GM08714 (cell line): ENCODE data around the gene PLA2G1B.
"Not testable (repeated sequence)": the region's sequence is repeated elsewhere in the genome, so short reads cannot be mapped to it uniquely, and the experiment has no call there.

Experiments
- H3K4me3 ChIP-seq: fragments of 200-500 bp; sonication (Bioruptor generic); 2 replicates; pipeline ENCODE4 v1.5.1; 2014; ENCODE audit warnings: mild to moderate bottlenecking, low read length, inconsistent platforms
- ZNF274 ChIP-seq: IDR thresholded peaks from 2 replicates; pipeline ENCODE4 v1.6.1; 2012; ENCODE audit warnings: mild to moderate bottlenecking, low read depth, low read length

Gene PLA2G1B

DNA sequence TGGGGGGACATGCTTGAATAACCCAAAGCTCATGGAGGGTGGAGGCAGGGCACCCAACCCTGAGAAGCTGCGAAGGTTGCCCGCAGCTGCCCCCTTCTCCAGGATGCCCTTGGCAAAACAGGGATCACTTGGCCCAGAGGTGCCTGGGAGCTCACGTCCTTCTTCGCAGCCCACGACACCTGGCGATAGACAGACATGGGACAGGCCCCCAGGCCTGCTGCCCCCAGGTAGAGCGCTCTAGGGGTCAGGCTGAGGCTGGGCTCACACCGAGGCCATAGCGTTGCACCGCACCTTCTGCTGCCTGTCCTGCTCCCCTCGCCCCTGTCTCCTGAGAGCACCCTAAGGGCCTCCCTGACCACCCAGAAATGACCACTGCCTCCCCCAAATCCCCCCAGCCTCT, 20.2 kb upstream of the PLA2G1B start:
- no peak overlapping the region for H3K4me3 ChIP-seq
- TF ChIP-seq ZNF274: no peak

DNA sequence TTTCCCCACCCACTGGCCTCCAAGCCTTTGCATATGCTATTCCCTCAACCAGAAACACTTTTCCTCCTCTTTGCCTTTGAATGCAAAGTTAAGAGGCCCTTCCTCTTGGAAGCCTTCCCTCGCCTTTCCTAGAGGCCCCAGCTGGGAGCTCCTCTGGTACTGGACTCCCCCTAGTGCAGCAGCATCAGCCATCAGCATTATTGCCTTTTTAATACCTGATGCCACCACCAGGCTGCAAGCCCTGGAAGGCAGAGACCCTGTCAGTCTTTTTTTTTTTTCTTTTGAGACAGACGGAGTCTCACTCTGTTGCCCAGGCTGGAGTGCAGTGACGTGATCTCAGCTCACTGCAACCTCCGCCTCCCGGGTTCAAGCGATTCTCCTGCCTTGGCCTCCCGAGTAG, 19.1 kb upstream of the PLA2G1B start:
- no peak overlapping the region for H3K4me3 ChIP-seq
- TF ChIP-seq ZNF274: no peak

DNA sequence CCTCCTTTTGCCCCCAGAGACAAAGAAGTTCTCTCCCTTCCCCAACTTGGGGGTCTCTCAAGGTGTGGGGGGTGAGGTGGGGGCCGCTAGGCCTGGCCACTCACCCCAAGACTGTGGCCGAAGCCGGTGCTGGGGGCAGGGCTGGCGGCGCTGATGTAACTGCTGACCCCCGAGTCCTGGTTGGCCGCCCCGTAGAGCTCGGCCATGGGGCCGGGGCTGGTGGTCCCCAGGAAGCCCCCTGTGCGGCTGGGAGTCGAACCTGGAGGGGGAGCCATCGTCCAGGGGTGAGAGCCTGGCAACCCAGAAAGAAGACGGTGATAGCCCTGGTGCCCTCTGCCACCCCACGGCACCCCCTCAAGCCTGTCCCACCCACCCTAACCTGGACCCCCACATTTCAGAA, 18.5 kb upstream of the PLA2G1B start:
- no peak for TF ChIP-seq ZNF274
- H3K4me3 ChIP-seq: no peak overlapping the region

DNA sequence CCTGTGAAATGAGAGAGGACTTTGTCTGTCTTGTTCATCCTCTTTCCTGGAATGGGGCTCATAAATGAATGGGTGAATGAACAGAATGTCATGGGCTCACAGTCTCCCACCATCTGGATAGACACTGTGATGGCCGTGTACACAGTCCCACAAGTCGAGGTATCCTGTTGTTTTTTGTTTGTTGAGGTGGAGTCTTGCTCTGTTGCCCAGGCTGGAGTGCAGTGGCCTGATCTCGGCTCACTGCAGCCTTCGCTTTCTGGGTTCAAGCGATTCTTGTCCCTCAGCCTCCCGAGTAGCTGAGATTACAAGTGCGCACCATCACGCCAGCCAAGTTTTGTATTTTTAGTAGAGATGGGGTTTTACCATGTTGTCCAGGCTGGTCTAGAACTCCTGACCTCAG, 16.1 kb upstream of the PLA2G1B start:
- no peak overlapping the region for H3K4me3 ChIP-seq
- no peak for TF ChIP-seq ZNF274

DNA sequence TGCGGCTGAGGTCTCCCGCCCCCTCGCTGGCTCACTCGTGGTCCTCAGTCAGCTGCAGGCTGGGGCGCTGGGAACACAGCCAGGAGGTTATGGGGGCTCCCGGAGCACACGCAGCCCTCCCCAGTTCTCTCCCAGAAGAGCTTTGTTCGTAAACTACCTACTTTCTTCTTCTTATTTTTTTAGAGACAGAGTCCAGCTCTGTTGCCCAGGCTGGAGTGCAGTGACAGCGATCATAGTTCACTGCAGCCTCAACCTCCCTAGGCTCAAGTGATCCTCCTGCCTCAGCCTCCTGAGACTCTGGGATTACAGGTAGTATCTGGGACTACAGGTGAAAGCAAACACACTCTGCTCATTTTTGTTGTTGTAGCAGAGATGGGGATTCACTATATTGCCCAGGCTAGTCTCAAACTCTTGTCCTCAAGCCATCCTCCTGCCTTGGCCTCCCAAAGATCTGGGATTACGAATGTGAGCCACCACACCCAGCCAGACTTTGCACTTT, 15.5 kb upstream of the PLA2G1B start:
- no peak for TF ChIP-seq ZNF274

DNA sequence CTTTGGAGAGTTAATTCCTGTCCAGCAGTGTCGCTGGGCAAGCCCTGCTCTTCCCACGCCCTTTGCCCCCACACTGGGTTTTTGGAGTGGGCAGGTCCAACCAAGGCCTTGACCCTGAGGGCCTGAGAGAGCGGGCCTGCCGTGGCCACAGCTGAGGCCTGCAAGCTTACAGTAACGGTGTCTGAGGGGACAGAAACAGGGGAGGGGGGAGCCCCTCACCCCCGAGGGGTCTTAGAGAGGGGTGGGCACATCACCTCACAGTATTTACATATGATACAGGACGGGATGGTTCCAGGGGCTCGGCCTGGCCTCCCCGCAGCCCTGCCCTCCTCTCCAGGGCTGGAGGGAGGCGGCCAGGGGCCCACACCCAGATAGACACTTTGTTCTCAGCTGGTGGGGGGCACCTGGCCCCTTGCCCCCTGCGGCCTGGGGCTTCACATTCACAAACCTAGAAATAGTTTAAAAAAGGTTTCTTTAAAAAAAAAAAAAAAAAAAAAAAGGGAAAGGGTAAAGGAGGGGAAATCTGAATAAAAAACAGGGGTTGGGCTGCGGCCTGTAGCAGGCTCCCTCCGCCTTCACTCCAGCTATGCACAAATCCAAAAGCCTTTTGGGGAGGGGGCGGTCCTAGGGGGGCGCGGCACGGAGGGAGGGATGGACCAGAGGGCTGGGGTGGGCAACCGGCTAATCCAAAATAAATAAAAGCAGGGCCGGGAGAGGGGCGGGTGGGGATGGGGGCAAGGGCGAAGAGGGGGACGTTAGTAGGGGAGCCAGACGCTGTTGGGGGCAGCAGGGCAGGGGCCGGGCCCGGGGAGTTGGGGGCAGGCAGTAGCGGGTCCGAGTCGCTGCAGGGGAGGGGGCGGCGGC, 14.8 kb upstream of the PLA2G1B start:
- H3K4me3 ChIP-seq: no peak overlapping the region
- no peak for TF ChIP-seq ZNF274

More for the DNA sequence above, 15.5 kb upstream of the PLA2G1B start:
- no peak overlapping the region for H3K4me3 ChIP-seq

DNA sequence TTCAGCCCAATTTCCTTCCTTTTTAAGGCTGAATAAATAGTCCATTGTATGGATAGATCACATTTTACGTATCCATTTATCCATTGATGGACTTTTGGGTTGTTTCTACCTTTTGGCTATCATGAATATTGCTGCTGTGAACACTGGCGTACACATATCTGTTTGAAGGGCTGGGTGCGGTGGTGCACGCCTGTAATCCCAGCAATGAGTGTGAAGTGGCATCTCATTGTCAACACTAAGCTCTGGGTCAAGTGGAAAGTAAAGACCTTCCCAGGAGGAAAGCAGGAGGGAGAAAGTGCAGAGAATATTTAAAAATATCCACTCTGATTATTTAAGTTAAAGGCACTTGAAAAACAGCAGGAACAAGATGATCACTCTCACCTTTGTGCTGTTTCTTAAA, 11.7 kb upstream of the PLA2G1B start:
- no peak overlapping the region for H3K4me3 ChIP-seq
- no peak for TF ChIP-seq ZNF274

DNA sequence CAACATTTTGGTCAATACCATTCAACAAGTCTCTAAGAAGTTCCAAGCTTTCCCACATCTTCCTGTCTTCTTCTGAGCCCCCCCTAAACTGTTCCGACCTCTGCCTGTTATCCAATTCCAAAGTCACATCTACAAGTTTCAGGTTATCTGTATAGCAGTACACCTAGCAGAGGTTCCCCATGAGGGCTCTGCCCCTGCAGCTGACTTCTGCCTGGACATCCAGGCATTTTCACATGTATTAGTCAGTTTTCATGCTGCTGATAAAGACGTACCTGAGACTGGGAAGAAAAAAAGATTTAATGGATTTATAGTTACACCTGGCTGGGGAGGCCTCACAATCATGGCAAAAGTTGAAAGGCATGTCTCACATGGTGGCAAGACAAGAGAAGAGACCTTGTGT, 10.2 kb upstream of the PLA2G1B start:
- TF ChIP-seq ZNF274: no peak
- H3K4me3 ChIP-seq: no peak overlapping the region

DNA sequence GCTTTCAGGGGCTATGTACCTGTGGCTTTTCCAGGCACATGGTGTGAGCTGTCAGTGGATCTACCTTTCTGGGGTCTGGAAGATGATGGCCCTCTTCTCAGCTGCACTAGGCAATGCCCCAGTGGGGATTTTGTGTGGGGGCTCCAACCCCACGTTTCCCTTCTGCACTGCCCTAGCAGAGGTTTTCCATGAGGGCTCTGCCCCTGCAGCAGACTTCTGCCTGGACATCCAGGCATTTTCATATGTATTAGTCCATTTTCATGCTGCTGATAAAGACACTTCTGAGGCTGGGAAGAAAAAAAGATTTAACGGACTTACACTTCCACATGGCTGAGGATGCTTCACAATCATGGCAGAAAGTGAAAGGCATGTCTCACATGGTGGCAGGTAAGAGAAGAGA, 8.8 kb upstream of the PLA2G1B start:
- not testable (repeated sequence) for H3K4me3 ChIP-seq

DNA sequence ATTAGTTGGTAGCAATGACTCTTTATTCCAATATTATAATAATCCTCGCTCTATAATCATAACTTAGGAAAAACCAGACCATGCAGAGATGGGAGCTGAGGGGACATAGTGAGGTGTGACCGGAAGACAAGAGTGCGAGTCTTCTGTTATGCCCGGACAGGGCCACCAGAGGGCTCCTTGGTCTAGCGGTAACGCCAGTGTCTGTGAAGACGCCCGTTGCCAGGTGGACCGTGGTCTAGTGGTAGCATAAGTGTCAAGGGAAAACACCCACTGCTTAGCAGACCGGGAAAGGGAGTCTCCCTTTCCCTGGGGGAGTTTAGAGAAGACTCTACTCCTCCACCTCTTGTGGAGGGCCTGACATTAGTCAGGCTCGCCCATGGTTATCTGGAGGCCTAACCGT, 7.9 kb upstream of the PLA2G1B start:
- not testable (repeated sequence) for H3K4me3 ChIP-seq

DNA sequence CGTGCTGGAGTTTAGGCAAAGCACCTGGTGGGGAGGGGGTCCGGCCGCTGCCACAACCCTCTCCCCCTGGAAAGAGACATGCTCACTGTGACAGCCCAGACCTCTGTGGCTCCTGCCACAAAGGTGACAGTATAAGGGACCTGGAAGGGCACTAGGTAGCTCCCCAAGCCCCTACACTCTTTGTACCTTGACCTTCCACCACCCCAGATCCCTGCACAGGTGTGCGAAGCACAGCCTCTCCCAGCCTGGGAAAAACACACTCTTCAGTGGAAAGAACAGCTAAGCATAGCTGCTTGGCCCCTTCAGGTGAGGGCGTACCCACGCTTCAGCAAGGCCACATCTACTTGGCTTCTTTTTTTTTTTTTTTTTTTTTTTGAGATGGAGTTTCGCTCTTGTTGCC, 4.9 kb upstream of the PLA2G1B start:
- H3K4me3 ChIP-seq: no peak overlapping the region
- no peak for TF ChIP-seq ZNF274

DNA sequence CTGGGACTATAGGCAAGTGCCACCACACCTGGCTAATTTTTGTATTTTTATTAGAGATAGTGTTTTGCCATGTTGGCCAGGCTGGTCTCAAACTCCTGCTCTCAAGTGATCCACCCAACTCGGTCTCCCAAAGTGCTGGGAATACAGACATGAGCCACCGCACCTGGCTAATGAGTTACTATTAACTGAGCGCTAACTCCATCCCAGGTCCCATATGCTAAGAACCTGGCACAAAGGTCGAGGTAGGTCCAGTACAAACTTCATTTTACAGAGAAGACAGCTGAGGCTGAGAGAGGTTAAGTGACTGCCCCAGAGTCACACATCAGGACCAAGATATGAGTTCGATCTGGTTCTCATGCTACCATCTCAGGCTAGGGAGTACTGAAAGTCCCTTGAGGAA, 4.5 kb upstream of the PLA2G1B start:
- TF ChIP-seq ZNF274: no peak

DNA sequence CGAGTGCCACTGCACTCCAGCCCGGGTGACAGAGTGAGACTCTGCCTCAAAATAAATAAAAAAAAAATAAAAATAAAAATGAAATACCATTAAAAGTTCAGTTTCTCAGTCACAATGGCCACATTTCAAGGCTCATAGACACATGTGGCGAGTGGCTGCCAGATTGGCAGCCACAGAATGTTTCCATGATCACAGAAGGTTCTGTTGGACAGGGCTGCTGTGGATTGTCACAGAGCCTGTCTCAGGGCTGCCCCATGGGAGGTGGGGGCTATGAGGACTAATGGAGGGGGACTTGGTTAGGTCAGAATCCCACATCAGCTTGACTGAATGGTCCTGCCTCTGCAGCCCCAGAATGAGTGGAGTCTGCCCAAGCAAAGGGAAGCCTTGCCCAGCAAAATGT, 3.8 kb upstream of the PLA2G1B start:
- TF ChIP-seq ZNF274: no peak
- H3K4me3 ChIP-seq: no peak overlapping the region

More for the DNA sequence above, 4.5 kb upstream of the PLA2G1B start:
- no peak overlapping the region for H3K4me3 ChIP-seq

DNA sequence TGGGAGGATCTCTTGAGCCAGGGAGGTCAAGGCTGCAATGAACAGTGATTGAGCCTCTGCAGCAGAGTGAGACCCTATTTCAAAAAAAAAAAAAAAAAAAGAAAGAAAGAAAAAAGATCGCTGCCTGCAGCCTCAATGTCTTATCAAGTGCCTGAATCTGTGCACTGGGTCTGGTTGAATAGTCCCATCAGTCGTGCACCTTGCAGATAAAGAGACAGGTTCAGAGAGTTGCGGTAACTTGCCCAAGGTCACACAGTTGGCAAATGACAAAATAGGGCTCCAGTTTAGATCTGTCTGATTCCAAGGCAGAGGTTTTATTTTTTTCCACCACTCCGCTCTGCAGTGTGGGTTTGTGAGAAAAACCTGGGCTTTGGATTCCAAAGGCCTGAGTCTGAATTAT, 649 bp upstream of the PLA2G1B start:
- TF ChIP-seq ZNF274: no peak
- no peak overlapping the region for H3K4me3 ChIP-seq

DNA sequence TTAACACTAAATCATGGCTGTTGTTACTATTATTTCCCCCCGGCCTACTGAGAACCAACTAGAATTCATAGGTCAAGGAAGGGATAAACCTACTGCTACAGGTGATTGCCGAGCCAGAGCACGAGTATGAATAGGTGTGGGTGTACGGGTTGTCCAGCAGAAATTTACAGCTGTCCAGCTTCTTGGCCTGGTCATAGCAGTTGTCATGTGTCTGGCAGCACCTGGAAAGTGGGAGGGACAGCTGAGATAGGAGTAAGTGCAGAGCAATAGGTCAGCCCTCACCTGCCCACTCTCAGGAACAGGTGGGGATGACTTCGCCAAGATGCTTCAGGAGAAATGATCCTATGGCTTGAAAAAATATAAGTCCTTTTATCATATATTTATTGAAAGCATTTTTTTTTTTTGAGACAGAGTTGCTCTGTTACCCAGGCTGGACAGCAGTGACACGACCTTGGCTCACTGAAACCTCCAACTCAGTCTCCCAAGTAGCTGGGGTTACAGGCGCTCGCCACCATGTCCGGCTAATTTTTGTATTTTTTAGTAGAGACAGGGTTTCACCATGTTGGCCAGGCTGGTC, 2.6 kb downstream of the PLA2G1B start:
- no peak overlapping the region for H3K4me3 ChIP-seq
- no peak for TF ChIP-seq ZNF274
